ENCODE results near the gene ATRNL1.

- TF ChIP-seq CTCF (IDR thresholded peaks at IDR 0.05; ENCODE audit: low read depth, low read length, missing input control): no peak
- no peak for TF ChIP-seq ZBTB33 (IDR thresholded peaks at IDR 0.05)
- no peak for TF ChIP-seq FOXA1 (IDR thresholded peaks at IDR 0.05)
- no peak for TF ChIP-seq RXRA (IDR thresholded peaks at IDR 0.05)
- TF ChIP-seq MAX (IDR thresholded peaks at IDR 0.05): no peak
- TF ChIP-seq JUND (IDR thresholded peaks at IDR 0.05): no peak
- TF ChIP-seq SP1 (IDR thresholded peaks at IDR 0.05): no peak
- no peak for TF ChIP-seq REST (IDR thresholded peaks at IDR 0.05)
- no peak for TF ChIP-seq GABPA (IDR thresholded peaks at IDR 0.05 in 1 of 2, conservative IDR thresholded peaks at IDR 0.05 in 1 of 2)
- TF ChIP-seq HNF4G (IDR thresholded peaks at IDR 0.05): no peak
- TF ChIP-seq EGR1 (IDR thresholded peaks at IDR 0.05; ENCODE audit: low read depth in 2 of 2): no peak
- TF ChIP-seq YY1 (IDR thresholded peaks at IDR 0.05): no peak
- no peak for TF ChIP-seq NR2F2 (IDR thresholded peaks at IDR 0.05)
- TF ChIP-seq HNF4A (conservative IDR thresholded peaks at IDR 0.05): no peak
Observed at GRCh38 chr10:115095758-115096157, 2.6 kb downstream of the ATRNL1 start.

All from liver (tissue), 3 donors.